CD14-positive monocyte (primary cell): ENCODE measurements around the gene MRTFA. TPM values are rescaled to one million over a fixed set of nuclear protein-coding genes. Genes with fewer than 3 reads are reported as not detected.

Experiments
- DNase-seq, 3 donors: peaks; one replicate each; pipeline ENCODE4 v3.0.0-alpha.2; 2011 to 2022
- H2AFZ ChIP-seq: 2 replicates; pipeline ENCODE4 v1.6.0; 2012; ENCODE audit warnings: mild to moderate bottlenecking, low read depth, low read length, inconsistent platforms; ENCODE audit not compliant: insufficient read depth, poor library complexity, severe bottlenecking
- H3K27ac ChIP-seq, 2 donors: 1 replicate in 1 of 2; 2 replicates in 1 of 2; pipeline ENCODE4 v1.5.1; 2012 to 2013; ENCODE audit warnings: low read length in 2 of 2, control low read depth in 1 of 2, inconsistent platforms in 1 of 2, low read depth in 1 of 2, mild to moderate bottlenecking in 1 of 2
- H3K27me3 ChIP-seq, 2 donors: one replicate each; pipeline versions ENCODE4 v1.6.0 to v1.6.1; 2011 to 2013; ENCODE audit warnings: low read length in 2 of 2; ENCODE audit not compliant: control insufficient read depth in 2 of 2, insufficient read depth in 2 of 2
- H3K36me3 ChIP-seq, 2 donors: replicated peaks in 1 of 2; 1 replicate in 1 of 2; 2 replicates in 1 of 2; pipeline versions ENCODE4 v1.5.1 to v1.6.1; 2012 to 2013; ENCODE audit warnings: low read length in 2 of 2, control low read depth in 1 of 2, inconsistent platforms in 1 of 2, mild to moderate bottlenecking in 1 of 2; ENCODE audit not compliant: insufficient read depth in 2 of 2, control insufficient read depth in 1 of 2
- H3K4me1 ChIP-seq, 2 donors: 1 replicate in 1 of 2; 2 replicates in 1 of 2; pipeline versions ENCODE4 v1.5.1 to v1.6.1; 2012 to 2013; ENCODE audit warnings: low read length in 2 of 2, control low read depth in 1 of 2, inconsistent platforms in 1 of 2, mild to moderate bottlenecking in 1 of 2, moderate library complexity in 1 of 2; ENCODE audit not compliant: insufficient read depth in 2 of 2, control insufficient read depth in 1 of 2
- H3K4me2 ChIP-seq: replicated peaks from 2 replicates; pipeline ENCODE3; 2012; ENCODE audit warnings: low read length, moderate library complexity, mild to moderate bottlenecking; ENCODE audit not compliant: poor library complexity, severe bottlenecking; ENCODE audit errors: extremely low read depth
- H3K4me3 ChIP-seq, 3 experiments: fragments of 200-600 bp in 1 of 3; sonication (generic) in 1 of 3; replicated peaks in 1 of 3; 1 replicate in 2 of 3; 2 replicates in 1 of 3; pipeline ENCODE4 v1.5.1; 2011 to 2013; ENCODE audit warnings: low read length in 3 of 3, mild to moderate bottlenecking in 3 of 3, control low read depth in 2 of 3, low read depth in 2 of 3, inconsistent platforms in 1 of 3, moderate library complexity in 1 of 3
- H3K79me2 ChIP-seq: 2 replicates; pipeline ENCODE4 v1.6.0; 2012; ENCODE audit warnings: mild to moderate bottlenecking, control low read depth, inconsistent platforms, low read length, moderate library complexity; ENCODE audit not compliant: insufficient read depth
- H3K9ac ChIP-seq: 2 replicates; pipeline ENCODE4 v1.6.0; 2017; ENCODE audit warnings: low read length, mild to moderate bottlenecking; ENCODE audit not compliant: insufficient read depth, poor library complexity, severe bottlenecking
- H3K9me3 ChIP-seq, 2 donors: replicated peaks in 1 of 2; 1 replicate in 1 of 2; 2 replicates in 1 of 2; pipeline versions ENCODE4 v1.5.1 to v1.6.1; 2012 to 2013; ENCODE audit warnings: low read length in 2 of 2, control low read depth in 1 of 2; ENCODE audit not compliant: control insufficient read depth in 1 of 2, insufficient read depth in 1 of 2
- H4K20me1 ChIP-seq: 2 replicates; pipeline ENCODE4 v1.6.0; 2012; ENCODE audit warnings: mild to moderate bottlenecking, low read length, control low read depth, moderate library complexity; ENCODE audit not compliant: insufficient read depth
- H3K27ac Mint-ChIP-seq, 7 donors: one replicate each; pipeline ENCODE4 v1.8.0; 2020; ENCODE audit warnings: mild to moderate bottlenecking in 7 of 7, mixed read lengths in 7 of 7, moderate library complexity in 6 of 7, inconsistent platforms in 2 of 7
- H3K27me3 Mint-ChIP-seq, 3 donors: one replicate each; pipeline ENCODE4 v1.8.0; 2021 to 2022; ENCODE audit warnings: low read depth in 3 of 3, mild to moderate bottlenecking in 3 of 3, mixed read lengths in 3 of 3, moderate library complexity in 3 of 3, inconsistent platforms in 1 of 3
- H3K36me3 Mint-ChIP-seq, 2 donors: one replicate each; pipeline ENCODE4 v1.8.0; 2020; ENCODE audit warnings: mixed read lengths in 2 of 2, inconsistent platforms in 1 of 2, mild to moderate bottlenecking in 1 of 2
- H3K4me1 Mint-ChIP-seq: one replicate; pipeline ENCODE4 v1.8.0; 2020; ENCODE audit warnings: mild to moderate bottlenecking, mixed read lengths
- H3K4me3 Mint-ChIP-seq, 2 donors: one replicate each; pipeline ENCODE4 v1.8.0; 2020; ENCODE audit warnings: mild to moderate bottlenecking in 2 of 2, mixed read lengths in 2 of 2, moderate library complexity in 1 of 2
- H3K9me3 Mint-ChIP-seq, 7 donors: one replicate each; pipeline ENCODE4 v1.8.0; 2020 to 2022; ENCODE audit warnings: mixed read lengths in 7 of 7, mild to moderate bottlenecking in 6 of 7, moderate library complexity in 6 of 7, inconsistent platforms in 2 of 7
- WGBS: methylation state at CpG from one replicate; pipeline ENCODE4 v1.1.5; 2013; ENCODE audit warnings: missing lambda C conversion rate; ENCODE audit not compliant: insufficient coverage; 5-methylcytosine and 5-hydroxymethylcytosine counted together
- intact Hi-C, 2 donors: fragments of 100-400 bp; cut with micrococcal nuclease; formaldehyde crosslinking; loops; one replicate each; pipeline versions ENCODE4 v1.15.0 to v1.15.1; 2023
- polyA plus RNA-seq, 3 donors: library from polyadenylated mRNA; depleted of rRNA in 1 of 3; unstranded in 2 of 3; stranded (reverse) in 1 of 3; fragments of 300-500 nt in 2 of 3; fragments of >200 nt in 1 of 3; fragmentation: Illumina TruSeq in 2 of 3; gene quantifications; 1 replicate in 2 of 3; 2 replicates in 1 of 3; pipeline ENCODE4 v1.2.3, GENCODE V29; 2012 to 2021
- TF ChIP-seq, protein P1 (sequence below): fragments of 200-600 bp; IDR thresholded peaks from one replicate; pipeline ENCODE4 v1.8.0; 2022; ENCODE audit warnings: antibody characterized with exemption, mild to moderate bottlenecking

The MRTFA gene
- polyA plus RNA-seq, 3 donors, result 14.1 to 33.8 (median 18.9) TPM

DNA sequence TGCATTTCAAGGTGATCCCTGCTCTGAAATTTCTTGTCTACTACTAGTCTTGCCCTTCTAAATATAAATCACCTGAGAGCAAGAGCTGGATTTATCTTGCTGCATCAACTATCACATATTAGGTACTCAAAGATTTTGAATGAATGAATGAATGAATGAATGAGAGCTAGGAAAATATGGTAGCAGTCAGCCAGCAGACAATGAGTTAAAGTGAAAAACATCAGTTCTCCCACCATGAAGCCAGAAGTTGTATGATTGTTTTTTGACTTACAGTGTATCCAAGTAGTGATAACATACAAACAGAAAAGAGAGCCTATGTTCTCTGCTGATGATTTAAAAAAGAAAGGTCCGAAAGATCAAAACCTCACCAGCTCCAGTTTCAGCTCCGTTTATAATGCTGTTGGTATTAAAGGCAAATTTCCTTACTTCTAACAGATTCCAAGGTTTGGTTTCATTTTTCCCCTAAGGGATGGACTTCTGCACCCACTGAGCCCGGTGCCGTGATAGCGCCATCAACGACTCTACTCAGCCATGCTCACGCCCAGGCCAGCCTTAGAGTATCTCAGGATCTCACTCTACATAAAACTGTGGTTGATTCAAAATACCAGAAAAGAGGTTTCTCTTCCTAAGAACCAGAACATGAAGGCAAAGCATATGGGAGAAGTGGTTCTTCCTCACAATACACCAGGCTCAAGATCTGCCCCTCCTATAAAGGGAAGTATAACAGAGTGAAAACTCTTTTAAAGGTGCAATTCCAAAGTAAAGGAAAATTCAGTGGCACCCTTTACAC, 174.1 kb downstream of the MRTFA start:
- TF ChIP-seq, protein P1, sequence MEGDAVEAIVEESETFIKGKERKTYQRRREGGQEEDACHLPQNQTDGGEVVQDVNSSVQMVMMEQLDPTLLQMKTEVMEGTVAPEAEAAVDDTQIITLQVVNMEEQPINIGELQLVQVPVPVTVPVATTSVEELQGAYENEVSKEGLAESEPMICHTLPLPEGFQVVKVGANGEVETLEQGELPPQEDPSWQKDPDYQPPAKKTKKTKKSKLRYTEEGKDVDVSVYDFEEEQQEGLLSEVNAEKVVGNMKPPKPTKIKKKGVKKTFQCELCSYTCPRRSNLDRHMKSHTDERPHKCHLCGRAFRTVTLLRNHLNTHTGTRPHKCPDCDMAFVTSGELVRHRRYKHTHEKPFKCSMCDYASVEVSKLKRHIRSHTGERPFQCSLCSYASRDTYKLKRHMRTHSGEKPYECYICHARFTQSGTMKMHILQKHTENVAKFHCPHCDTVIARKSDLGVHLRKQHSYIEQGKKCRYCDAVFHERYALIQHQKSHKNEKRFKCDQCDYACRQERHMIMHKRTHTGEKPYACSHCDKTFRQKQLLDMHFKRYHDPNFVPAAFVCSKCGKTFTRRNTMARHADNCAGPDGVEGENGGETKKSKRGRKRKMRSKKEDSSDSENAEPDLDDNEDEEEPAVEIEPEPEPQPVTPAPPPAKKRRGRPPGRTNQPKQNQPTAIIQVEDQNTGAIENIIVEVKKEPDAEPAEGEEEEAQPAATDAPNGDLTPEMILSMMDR, result no peak
- peak overlapping the region; percentile 94 for H3K4me2 ChIP-seq
- H3K4me1 Mint-ChIP-seq, result peaks cover 70% of the 10 kb centered on the region
- peak overlapping the region; percentile 73 for H3K9ac ChIP-seq
- intact Hi-C loops, result loop anchor here in 1 of 2 donors (1.0 kb wide), 1 partner anchor 25 kb away; no protein-coding TSS in a partner anchor
- H3K9me3 ChIP-seq, result no peaks in the 10 kb centered on the region
- H3K27ac Mint-ChIP-seq, result peak overlapping the region; percentile 95 to 99 (median 98)
- 0% methylated on average over 2 of the region's 7 CpGs for WGBS
- H3K36me3 Mint-ChIP-seq, result peaks cover 18 to 37% of the 10 kb centered on the region in 2 donors
- no peaks in the 10 kb centered on the region for H3K27me3 ChIP-seq
- H2AFZ ChIP-seq, result peak overlapping the region; percentile 54
- H3K36me3 ChIP-seq, result peaks cover 12 to 25% of the 10 kb centered on the region in 2 donors
- no peaks in the 10 kb centered on the region for H3K9me3 Mint-ChIP-seq
- peak overlapping the region; percentile 67 to 94 for H3K27ac ChIP-seq
- H3K4me3 Mint-ChIP-seq, result peak overlapping the region; percentile 97 to 100
- peaks cover 95% of the 10 kb centered on the region for H3K79me2 ChIP-seq
- H3K4me1 ChIP-seq, result peaks cover 65 to 72% of the 10 kb centered on the region in 2 donors
- peak overlapping the region; percentile 71 to 100 (median 99) for H3K4me3 ChIP-seq
- H3K27me3 Mint-ChIP-seq, result peaks cover 0 to 2% (median 0%) of the 10 kb centered on the region in 3 donors
- DNase-seq, result peak in 2 of 3 donors; percentile 29 to 46
- H4K20me1 ChIP-seq, result peaks cover 54% of the 10 kb centered on the region

DNA sequence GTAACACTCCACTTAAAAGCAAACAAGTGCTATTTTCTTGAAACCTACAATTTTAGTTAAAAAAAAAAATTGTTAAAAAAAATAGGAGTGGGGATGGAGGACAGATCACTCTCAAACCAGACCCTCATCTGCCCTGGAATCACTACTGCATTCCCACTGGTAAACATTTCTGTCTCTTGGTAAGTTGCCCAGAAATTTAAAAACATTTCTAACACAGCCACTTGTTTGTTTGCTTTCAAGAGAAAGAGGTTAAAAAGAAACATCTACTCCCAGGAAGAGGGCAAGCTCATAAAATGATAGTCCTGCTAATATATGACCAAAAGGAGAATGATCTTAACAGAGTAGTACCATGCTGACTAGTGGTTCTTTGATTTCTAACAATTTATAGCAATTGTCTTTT, 182.8 kb downstream of the MRTFA start:
- H3K36me3 ChIP-seq, result peaks cover 3 to 47% of the 10 kb centered on the region in 2 donors
- H3K9me3 Mint-ChIP-seq, result no peaks in the 10 kb centered on the region
- peak overlapping the region; percentile 54 for H3K4me2 ChIP-seq
- H3K9ac ChIP-seq, result no peak overlapping the region
- peaks cover 27 to 59% of the 10 kb centered on the region in 2 donors for H3K36me3 Mint-ChIP-seq
- H3K79me2 ChIP-seq, result peaks cover 100% of the 10 kb centered on the region
- no peak for DNase-seq
- H3K4me3 Mint-ChIP-seq, result no peak overlapping the region
- no peaks in the 10 kb centered on the region for H3K9me3 ChIP-seq
- no peaks in the 10 kb centered on the region for H3K27me3 ChIP-seq
- no peak overlapping the region for H2AFZ ChIP-seq
- H3K27ac Mint-ChIP-seq, result peak overlapping the region in 6 of 7 donors; percentile 58 to 90 (median 79)
- no peaks in the 10 kb centered on the region for H3K27me3 Mint-ChIP-seq
- H3K4me1 ChIP-seq, result peaks cover 80 to 97% of the 10 kb centered on the region in 2 donors
- peak overlapping the region; percentile 30 to 75 for H3K27ac ChIP-seq
- TF ChIP-seq, protein P1, result no peak
- intact Hi-C loops, result no loop called here
- peak overlapping the region in 1 of 3 experiments; percentile 40 for H3K4me3 ChIP-seq
- H4K20me1 ChIP-seq, result peaks cover 100% of the 10 kb centered on the region
- peaks cover 93% of the 10 kb centered on the region for H3K4me1 Mint-ChIP-seq
